GM15510 (cell line): ENCODE measurements around the gene DGKD.

Experiments
- POLR2A ChIP-seq: IDR thresholded peaks from 3 replicates; pipeline ENCODE4 v1.6.1; 2011; ENCODE audit warnings: borderline replicate concordance; ENCODE audit not compliant: insufficient read length; ENCODE audit errors: extremely low read depth

DGKD gene

GRCh38 chr2:233479616-233480489 is 125.6 kb downstream of the DGKD start:
- no peak for TF ChIP-seq POLR2A

GRCh38 chr2:233480490-233481202 is 126.4 kb downstream of the DGKD start:
- no peak for TF ChIP-seq POLR2A

- no peak for TF ChIP-seq POLR2A
Observed at GRCh38 chr2:233481368-233482142, 127.3 kb downstream of the DGKD start.

- no peak for TF ChIP-seq POLR2A
Observed at GRCh38 chr2:233482616-233483015, 128.3 kb downstream of the DGKD start.

GRCh38 chr2:233485726-233486125 is 131.4 kb downstream of the DGKD start:
- TF ChIP-seq POLR2A, result no peak

GRCh38 chr2:233486357-233486756 is 132.1 kb downstream of the DGKD start:
- TF ChIP-seq POLR2A, result no peak

GRCh38 chr2:233486778-233487552 is 132.7 kb downstream of the DGKD start:
- no peak for TF ChIP-seq POLR2A

GRCh38 chr2:233487748-233488345 is 133.6 kb downstream of the DGKD start:
- TF ChIP-seq POLR2A, result no peak

- TF ChIP-seq POLR2A, result no peak
Observed at GRCh38 chr2:233489143-233489542, 134.8 kb downstream of the DGKD start.

GRCh38 chr2:233489666-233490065 is 135.4 kb downstream of the DGKD start:
- no peak for TF ChIP-seq POLR2A

GRCh38 chr2:233490831-233491230 is 136.5 kb downstream of the DGKD start:
- no peak for TF ChIP-seq POLR2A

- no peak for TF ChIP-seq POLR2A
Observed at GRCh38 chr2:233491326-233491725, 137.0 kb downstream of the DGKD start.

- TF ChIP-seq POLR2A, result no peak
Observed at GRCh38 chr2:233492078-233492477, 137.8 kb downstream of the DGKD start.

- no peak for TF ChIP-seq POLR2A
Observed at GRCh38 chr2:233492751-233493150, 138.5 kb downstream of the DGKD start.

- no peak for TF ChIP-seq POLR2A
Observed at GRCh38 chr2:233495503-233496496, 141.5 kb downstream of the DGKD start.
